ENCODE measurements around the gene ZNF385C. TPM values are rescaled to one million over a fixed set of nuclear protein-coding genes. Genes with fewer than 3 reads are reported as not detected.

ZNF385C gene
- total and polyA plus RNA-seq, 2 of the 13 experiments (the other 11 are each of a cell fraction or from before 2014, with no cell fraction given) = 2.3 to 6.1 TPM

DNA sequence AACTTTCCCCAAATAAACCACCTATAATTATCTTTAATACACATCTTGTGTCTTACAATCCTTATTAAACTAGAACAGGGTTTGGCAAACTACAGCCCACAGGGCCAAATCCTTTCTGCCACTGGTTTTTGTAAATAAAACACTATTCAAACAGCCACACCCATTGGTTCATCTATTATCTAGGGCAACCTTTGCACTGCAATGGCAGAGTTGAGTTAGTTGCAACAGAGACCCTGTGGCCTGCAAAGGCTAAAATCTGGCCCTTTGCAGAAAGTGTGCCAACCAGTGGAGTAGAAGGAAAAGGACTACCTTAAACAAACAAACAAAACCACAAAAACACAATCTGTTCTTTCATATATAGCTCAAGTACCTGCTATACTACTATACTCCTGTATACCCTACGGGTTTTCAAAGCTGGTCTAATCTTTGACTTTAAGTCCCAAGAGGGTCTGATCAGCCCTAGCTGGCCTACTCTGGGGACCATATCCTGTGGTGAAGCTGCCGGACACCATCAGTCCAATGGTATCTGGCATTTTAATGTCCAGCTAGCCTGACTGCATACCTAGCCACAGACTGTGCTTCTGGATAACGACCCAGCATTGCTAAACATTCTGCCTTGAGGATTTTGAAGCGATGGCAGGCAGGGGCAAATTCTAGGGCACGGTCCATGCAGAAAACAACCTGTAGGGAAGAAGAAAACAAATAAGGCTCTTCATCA lies 108.4 kb downstream of the ZNF385C start (continued):
- TF ChIP-seq ZNF510 (CRISPR knock-in tag; IDR thresholded peaks at IDR 0.05; ENCODE audit: low read depth) (no peak), TSC22D2 (CRISPR knock-in tag; IDR thresholded peaks at IDR 0.05; ENCODE audit: borderline replicate concordance) (no peak), ZNF766 (CRISPR knock-in tag; IDR thresholded peaks at IDR 0.05; ENCODE audit: borderline replicate concordance) (no peak), SIX1 (CRISPR knock-in tag; IDR thresholded peaks at IDR 0.05; ENCODE audit: borderline replicate concordance) (no peak; the same call in 1 of the 2 replicates), ZNF672 (CRISPR knock-in tag; IDR thresholded peaks at IDR 0.05) (no peak), ZNF674 (CRISPR knock-in tag; IDR thresholded peaks at IDR 0.05; ENCODE audit: low read depth) (no peak), REL (CRISPR knock-in tag; conservative IDR thresholded peaks at IDR 0.05) (no peak), ZNF850 (CRISPR knock-in tag; conservative IDR thresholded peaks at IDR 0.05) (no peak), POLR2AphosphoS2 (IDR thresholded peaks at IDR 0.05; ENCODE audit: low read depth, low read length) (no peak), MAFG (CRISPR knock-in tag; IDR thresholded peaks at IDR 0.05) (no peak)
- TF ChIP-seq, protein P1, sequence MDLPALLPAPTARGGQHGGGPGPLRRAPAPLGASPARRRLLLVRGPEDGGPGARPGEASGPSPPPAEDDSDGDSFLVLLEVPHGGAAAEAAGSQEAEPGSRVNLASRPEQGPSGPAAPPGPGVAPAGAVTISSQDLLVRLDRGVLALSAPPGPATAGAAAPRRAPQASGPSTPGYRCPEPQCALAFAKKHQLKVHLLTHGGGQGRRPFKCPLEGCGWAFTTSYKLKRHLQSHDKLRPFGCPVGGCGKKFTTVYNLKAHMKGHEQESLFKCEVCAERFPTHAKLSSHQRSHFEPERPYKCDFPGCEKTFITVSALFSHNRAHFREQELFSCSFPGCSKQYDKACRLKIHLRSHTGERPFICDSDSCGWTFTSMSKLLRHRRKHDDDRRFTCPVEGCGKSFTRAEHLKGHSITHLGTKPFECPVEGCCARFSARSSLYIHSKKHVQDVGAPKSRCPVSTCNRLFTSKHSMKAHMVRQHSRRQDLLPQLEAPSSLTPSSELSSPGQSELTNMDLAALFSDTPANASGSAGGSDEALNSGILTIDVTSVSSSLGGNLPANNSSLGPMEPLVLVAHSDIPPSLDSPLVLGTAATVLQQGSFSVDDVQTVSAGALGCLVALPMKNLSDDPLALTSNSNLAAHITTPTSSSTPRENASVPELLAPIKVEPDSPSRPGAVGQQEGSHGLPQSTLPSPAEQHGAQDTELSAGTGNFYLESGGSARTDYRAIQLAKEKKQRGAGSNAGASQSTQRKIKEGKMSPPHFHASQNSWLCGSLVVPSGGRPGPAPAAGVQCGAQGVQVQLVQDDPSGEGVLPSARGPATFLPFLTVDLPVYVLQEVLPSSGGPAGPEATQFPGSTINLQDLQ (CRISPR knock-in tag; IDR thresholded peaks at IDR 0.05) = no peak
- TF ChIP-seq, protein P2, sequence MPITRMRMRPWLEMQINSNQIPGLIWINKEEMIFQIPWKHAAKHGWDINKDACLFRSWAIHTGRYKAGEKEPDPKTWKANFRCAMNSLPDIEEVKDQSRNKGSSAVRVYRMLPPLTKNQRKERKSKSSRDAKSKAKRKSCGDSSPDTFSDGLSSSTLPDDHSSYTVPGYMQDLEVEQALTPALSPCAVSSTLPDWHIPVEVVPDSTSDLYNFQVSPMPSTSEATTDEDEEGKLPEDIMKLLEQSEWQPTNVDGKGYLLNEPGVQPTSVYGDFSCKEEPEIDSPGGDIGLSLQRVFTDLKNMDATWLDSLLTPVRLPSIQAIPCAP (CRISPR knock-in tag; IDR thresholded peaks at IDR 0.05; ENCODE audit: low read depth) = no peak
- TF ChIP-seq, protein P3, sequence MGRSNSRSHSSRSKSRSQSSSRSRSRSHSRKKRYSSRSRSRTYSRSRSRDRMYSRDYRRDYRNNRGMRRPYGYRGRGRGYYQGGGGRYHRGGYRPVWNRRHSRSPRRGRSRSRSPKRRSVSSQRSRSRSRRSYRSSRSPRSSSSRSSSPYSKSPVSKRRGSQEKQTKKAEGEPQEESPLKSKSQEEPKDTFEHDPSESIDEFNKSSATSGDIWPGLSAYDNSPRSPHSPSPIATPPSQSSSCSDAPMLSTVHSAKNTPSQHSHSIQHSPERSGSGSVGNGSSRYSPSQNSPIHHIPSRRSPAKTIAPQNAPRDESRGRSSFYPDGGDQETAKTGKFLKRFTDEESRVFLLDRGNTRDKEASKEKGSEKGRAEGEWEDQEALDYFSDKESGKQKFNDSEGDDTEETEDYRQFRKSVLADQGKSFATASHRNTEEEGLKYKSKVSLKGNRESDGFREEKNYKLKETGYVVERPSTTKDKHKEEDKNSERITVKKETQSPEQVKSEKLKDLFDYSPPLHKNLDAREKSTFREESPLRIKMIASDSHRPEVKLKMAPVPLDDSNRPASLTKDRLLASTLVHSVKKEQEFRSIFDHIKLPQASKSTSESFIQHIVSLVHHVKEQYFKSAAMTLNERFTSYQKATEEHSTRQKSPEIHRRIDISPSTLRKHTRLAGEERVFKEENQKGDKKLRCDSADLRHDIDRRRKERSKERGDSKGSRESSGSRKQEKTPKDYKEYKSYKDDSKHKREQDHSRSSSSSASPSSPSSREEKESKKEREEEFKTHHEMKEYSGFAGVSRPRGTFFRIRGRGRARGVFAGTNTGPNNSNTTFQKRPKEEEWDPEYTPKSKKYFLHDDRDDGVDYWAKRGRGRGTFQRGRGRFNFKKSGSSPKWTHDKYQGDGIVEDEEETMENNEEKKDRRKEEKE (IDR thresholded peaks at IDR 0.05) = no peak
- TF ChIP-seq, protein P4, sequence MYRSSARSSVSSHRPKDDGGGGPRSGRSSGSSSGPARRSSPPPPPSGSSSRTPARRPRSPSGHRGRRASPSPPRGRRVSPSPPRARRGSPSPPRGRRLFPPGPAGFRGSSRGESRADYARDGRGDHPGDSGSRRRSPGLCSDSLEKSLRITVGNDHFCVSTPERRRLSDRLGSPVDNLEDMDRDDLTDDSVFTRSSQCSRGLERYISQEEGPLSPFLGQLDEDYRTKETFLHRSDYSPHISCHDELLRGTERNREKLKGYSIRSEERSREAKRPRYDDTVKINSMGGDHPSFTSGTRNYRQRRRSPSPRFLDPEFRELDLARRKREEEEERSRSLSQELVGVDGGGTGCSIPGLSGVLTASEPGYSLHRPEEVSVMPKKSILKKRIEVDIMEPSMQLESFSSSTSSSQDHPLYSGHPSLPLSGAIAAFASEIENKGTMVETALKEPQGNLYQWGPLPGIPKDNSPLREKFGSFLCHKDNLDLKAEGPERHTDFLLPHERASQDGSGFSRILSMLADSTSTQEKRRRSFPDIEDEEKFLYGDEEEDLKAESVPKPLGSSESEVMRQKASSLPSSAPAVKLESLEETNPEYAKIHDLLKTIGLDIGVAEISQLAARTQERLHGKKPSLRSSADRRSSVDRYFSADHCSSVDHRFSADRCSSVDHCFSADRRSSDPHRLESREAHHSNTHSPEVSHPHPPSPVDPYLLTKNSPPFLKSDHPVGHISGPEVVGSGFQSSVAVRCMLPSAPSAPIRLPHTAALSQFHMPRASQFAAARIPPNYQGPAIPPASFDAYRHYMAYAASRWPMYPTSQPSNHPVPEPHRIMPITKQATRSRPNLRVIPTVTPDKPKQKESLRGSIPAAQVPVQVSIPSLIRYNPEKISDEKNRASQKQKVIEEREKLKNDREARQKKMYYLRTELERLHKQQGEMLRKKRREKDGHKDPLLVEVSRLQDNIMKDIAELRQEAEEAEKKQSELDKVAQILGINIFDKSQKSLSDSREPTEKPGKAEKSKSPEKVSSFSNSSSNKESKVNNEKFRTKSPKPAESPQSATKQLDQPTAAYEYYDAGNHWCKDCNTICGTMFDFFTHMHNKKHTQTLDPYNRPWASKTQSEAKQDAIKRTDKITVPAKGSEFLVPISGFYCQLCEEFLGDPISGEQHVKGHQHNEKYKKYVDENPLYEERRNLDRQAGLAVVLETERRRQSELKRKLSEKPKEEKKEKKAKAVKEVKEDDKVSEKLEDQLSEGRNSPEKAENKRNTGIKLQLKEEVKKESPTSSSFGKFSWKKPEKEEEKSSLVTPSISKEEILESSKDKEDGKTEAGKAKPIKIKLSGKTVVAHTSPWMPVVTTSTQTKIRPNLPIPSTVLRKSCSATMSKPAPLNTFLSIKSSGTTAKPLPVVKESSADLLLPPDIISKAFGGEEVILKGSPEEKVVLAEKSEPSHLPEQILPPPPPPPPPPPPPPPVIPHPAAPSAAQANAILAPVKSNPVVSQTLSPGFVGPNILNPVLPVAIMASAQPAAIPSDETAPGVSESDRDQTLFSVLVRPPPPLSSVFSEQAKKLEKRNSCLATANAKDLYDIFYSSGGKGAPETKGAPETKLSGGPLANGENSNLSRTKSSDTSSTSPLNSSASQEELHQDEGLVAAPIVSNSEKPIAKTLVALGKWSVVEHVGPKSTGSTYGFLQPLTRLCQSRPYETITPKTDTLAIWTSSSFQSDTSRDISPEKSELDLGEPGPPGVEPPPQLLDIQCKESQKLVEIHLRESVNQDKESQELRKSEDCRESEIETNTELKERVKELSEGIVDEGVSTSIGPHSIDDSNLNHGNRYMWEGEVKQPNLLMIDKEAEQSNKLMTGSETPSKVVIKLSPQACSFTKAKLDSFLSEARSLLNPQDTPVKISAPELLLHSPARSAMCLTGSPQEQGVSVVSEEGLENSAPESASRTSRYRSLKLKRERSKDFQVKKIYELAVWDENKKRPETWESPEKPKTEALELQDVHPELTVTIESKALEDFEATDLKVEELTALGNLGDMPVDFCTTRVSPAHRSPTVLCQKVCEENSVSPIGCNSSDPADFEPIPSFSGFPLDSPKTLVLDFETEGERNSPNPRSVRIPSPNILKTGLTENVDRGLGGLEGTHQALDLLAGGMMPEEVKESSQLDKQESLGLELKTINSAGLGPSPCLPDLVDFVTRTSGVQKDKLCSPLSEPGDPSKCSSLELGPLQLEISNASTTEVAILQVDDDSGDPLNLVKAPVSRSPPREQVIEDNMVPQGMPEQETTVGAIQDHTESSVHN (CRISPR knock-in tag; IDR thresholded peaks at IDR 0.05) = no peak
